ENCODE measurements around the gene CDH12.

DNA sequence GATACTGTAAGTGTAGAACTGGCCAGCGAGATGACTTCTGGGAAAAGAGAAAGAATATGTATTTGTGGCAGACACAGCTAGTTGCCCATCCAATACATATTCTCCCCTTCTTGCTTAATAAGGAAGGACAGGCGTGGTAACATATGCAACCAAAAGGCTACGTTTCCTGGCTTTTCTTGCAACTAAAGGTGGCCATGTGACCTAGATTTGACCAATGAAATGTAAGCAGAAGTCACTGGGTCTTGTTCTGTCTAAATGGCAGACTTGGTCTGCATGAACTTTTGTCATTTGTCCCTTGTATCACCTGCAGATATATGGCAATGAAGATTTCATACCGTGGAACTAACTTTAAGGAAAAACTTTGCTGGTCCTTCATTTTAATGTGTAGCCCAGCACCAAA, 183.8 kb downstream of the CDH12 start:
- TF ChIP-seq CTCF (IDR thresholded peaks at IDR 0.05; ENCODE audit: extremely low read depth in 1 of 2, insufficient read depth in 1 of 2, low read depth in 1 of 2, low read length in 2 of 2) (no peak), POLR2A (IDR thresholded peaks at IDR 0.05; ENCODE audit: low read depth, low read length) (no peak), EZH2 (IDR thresholded peaks at IDR 0.05; ENCODE audit: borderline replicate concordance, low read depth, low read length, severe bottlenecking) (no peak), POLR2AphosphoS5 (IDR thresholded peaks at IDR 0.05; ENCODE audit: insufficient read depth, low read depth, low read length) (no peak), JUN (IDR thresholded peaks at IDR 0.05; ENCODE audit: borderline replicate concordance, insufficient read depth, insufficient read length, low read depth) (no peak)

Measured in endothelial cell of umbilical vein (primary cell).